DMS79 treated with DMSO at 0.1 percent for 48 hours (cell line): Measurements from ENCODE around the gene PRSS22.

ENCODE experiments used
- DNase-seq: peaks from one replicate; lab custom pipeline; 2025; lab: John Stamatoyannopoulos, UW

The PRSS22 gene

DNA sequence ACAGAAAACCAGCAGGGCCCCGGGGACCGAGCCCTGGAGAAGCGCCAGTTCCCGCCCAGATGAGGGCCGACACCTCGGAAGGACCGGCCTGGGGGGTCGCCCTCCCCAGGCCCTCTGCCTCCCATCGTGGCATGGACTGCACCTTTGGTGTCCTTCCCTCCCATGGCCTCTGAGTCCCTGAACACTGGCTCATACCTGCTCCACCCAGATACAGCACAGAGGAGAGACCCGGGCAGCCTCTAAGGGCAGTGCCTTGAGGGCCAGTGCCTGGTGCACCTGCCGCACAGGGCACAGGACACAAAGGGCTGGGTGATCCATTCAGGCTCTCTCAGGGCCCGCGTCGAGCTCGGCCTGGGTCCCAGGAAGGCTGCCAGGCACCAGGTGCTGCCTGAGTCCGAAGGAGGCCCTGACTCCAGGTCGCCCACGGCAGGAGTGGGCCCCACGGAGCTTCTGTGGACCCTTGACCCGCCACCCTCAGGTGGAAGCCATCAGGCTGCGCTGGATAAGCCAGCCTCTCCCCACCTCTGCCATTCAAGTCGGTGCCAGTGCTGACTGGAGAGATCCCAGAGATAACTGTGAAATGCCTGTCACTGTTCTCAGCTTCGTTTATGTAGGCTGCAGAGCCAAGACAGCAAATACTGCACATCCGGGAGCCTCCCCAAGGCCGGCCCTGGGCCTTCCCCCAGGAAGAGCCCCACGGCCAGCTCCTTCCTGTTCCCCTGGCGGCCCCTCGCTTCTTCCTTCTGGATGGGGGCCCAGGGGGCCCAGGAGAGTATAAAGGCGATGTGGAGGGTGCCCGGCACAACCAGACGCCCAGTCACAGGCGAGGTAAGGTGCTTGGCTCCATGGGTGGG, 28.2 kb downstream of the PRSS22 start, which contains the start of gene ZG16B:
TSS of gene ZG16B (plus strand) at position 803 of the 854 bp plus-strand sequence. CDS start 139 bp downstream, outside the sequence.
- DNase-seq: no peak

DNA sequence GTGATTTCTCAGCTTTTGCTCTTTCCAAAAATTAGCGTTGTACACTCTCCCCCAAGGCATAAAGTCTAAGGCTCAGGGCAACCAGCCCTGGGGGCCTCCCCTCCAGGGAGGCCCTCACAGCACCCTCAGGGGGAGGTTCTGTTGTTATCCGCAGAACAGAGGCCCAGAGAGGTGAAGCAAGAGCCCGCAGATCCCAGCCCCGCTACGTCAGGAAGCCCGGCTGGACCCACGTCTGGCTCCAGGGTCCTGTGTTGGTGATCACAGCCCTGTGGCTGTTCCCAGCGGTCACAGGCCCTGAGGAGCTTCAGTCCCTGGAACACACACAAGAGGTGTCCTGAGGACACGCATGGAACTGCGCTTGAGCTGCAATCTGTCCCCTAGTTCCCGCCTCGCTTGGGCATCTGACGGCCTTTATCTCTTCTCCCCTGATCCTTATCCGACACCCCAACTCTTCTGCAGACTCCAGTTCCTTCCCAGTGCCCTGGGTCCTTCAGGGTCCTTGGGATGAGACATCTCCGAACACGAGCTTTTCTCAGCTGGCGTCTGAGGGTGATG, 29.0 kb downstream of the PRSS22 start:
- no peak for DNase-seq

DNA sequence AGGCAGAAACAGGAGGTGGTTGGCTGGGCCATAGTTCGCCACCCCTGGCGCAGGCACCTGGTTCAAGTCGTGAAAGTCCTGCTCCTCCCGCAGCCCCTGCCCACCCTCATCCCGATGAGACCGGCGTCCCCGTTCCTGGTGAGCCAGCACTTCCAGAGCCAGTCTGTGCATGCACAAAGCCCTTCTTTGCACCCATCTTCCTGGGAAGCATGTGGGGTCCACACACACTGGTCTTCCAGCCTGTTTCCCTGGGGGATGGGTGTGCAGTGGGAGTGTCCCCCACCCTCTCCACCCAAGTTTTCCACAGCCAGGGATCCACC, 29.5 kb downstream of the PRSS22 start:
- DNase-seq: no peak

DNA sequence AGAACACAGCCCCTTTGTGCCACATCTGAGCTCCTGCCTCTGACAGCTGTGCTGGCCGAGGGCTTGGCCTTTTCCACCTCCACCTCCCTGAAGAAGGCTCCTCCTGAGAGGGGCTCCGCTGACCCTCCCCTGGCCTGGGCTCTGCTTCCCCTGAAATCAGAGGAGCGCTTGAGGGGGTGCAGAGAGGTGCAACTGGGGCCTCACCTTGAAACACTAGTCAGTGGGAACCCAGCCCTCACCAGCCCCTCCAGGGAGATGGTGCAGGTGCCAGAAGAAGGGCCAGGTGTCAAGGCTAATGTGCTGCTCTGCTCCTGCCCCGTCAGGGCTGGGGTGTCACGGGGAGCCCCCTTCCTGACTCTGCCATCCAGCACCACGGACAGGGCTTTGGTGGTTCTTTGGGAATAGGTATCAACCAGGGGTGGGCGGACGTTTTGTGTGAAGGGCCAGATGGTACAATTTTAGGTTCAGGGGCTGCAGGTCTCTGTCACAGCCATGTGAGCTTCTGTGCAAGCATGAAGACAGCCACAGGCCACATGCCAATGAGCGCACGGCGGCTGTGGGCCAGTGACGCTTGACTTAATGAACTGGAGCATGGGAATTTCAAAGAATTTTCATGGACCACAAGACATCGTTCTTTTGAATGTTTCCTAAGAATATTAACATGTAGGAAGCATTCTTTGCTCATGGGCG, 30.0 kb downstream of the PRSS22 start:
- DNase-seq: no peak

DNA sequence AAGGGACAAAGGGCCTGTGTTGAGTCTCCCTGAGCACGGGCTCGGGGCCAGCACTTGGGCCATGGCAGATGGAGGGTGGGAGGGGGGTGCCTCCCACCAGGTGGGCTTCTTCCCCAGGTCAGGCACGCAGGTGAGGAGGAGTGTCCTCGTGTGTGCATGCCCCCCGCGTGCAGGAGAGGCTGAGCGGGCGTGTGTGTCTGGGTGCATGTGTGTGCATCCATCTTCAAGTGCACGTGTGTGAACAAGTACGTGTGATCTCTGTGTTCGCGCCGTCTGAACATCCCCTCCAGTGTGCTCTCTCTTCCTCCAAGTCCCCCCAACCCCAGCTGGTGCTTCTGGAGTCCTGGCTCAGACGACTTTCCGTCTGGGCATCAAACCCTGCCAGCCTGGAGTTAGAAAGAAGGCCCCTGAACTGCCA, 30.6 kb downstream of the PRSS22 start:
- no peak for DNase-seq

DNA sequence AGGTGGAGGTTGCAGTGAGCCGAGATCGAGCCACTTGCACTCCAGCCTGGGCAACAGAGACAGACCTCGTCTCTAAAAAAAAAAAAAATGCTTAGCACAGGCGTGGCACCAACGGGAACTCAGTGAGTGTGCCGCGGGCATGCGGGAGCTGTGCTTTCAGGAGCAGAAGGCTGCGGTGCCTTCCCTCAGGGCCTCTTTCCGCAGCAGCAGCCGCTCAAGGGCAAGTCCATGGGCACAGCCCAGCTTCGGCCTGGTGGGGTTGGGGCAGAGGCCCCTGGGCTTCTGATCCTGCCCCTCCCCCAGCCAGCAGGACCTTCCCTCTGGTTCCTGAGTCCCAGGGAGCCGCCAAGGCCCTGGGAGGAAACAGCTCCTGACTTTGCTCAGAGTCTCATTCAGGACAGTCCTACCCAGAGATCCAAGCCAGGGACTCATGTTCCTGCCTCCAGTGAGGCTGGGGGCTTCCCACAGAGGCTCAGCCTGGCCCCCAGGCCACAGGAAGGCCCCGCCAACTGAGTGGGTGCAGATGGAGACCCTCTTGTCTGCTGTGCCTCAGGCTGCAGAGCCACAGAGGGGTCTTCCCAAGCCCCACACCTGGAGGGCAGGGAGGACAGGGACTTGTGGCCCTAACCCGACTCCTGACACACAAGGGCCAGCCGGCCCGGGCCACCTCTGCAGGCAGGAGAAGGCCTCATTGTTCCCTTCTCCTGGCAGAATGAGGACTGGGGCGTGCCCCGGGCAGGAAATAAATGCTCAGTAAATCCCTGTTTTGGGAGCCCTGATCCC, 31.2 kb downstream of the PRSS22 start:
- DNase-seq: no peak

DNA sequence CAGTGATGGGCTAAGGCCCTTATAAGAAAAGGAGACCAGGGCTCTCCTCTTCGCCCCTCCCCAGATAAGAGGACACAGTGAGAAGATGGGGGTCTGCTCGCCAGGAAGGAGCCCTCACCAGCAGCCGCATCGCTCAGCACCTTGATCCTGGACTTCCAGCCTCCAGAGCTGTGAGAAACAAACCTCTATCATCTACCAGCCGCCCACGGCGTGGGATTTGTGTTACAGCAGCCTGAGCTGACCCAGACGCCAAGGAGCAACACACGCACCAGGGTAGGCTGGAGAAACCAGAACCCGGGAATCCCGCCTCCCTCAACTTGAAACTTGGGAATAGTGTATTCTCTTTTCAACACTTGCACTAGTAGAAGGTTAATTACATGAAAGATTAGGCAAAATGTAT, 32.1 kb downstream of the PRSS22 start:
- DNase-seq: no peak

DNA sequence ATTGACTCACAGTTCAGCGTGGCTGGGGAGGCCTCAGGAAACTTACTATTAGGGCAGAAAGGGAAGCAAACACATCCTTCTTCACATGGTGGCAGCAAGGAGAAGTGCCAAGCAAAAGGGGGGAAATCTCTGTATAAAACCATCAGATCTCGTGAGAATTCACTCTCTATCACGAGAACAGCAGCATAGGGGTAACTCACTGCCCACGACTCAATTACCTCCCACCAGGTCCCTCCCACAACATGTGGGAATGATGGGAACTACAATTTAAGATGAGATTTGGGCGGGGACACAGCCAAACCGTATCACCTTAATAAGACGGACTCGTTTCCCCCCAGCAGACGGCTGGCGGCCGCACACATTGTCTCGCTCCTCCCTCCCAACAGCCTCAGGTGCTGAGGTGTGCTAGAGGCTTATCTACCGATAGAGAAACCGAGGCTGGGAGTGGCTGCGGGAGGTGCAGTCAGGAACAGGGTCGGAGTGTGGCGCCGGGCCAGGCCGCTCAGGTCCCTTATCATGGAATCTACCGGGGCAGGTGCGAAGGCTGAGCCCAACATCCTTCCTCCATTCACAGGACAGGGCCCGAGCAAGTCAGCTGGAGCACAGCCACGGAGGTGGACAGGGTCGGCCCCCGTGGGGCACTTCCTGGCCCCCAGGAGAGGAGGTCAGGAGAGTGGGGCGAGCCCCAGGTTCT, 32.8 kb downstream of the PRSS22 start:
- DNase-seq: no peak

DNA sequence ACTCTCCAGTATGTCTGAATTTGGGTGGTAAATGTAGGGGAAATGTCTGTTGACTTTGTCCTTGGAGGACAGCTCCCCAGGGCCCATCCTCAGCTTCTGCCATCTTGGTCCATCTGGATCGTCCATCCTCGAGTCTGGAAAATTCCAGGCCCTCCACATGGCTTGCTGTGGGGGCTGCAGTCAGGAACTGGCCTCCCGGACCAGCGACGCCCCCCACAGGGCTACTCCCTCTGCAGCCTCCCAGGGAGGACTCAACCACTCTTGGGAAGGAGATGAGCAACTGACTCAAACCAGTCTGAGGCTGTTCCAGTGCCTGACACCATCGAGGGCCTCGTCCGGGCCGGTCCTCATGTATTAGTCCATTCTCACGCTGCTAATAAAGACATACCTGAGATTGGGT, 33.3 kb downstream of the PRSS22 start:
- no peak for DNase-seq

DNA sequence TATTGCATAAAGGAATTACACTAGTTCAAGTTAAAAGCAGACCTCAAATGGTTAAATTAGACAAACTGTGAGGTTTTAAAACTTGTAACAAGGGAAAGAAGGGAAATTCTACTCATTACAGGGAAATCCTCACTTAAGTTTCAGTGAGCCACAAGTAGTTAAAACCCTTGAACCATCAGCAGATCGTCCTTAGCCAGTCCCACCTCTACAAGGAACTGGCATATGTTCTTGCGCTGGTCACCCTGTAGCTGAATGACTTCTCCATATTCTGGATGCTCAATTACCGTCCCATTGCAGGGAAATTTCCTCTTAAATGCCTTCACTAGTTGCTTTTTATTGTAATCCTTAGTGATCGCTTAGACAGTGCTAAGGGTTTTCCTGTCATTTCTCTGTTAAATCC, 35.5 kb downstream of the PRSS22 start:
- no peak for DNase-seq

DNA sequence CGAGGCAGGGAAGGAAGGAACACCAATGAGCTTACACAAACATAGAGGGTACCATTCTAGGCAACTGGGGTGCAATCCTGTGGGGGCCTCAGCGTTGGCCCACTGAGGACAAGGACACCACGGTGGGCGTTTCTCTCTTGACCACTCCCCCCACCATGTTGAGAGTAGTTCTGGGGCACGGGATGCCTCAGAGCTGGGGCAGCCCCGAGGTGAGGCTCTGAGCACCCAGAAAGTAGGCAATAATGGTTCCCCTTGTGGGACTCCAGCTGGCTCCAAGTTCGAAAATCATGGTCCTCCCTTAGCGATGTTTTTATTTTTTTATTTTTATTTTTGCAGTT, 35.8 kb downstream of the PRSS22 start:
- no peak for DNase-seq

DNA sequence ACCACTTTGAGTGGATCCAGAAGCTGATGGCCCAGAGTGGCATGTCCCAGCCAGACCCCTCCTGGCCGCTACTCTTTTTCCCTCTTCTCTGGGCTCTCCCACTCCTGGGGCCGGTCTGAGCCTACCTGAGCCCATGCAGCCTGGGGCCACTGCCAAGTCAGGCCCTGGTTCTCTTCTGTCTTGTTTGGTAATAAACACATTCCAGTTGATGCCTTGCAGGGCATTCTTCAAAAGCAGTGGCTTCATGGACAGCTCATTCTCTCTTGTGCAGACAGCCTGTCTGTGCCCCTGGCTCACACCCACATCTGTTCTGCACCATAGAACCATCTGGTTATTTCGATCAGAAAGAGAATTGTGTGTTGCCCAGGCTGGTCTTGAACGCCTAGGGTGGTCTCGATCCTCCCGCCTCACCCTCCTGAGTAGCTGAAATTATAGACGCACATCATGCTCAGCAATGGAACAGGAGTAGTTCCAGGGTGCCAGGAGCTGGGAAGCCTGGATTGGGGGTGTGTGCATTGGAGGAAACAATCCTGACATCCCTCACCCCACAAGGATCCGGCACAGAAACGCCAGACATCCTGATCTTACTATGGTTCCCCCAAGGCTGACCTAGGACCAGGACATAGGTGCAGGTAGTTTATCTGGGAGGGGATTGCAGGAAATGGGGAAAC, 36.3 kb downstream of the PRSS22 start:
- no peak for DNase-seq

DNA sequence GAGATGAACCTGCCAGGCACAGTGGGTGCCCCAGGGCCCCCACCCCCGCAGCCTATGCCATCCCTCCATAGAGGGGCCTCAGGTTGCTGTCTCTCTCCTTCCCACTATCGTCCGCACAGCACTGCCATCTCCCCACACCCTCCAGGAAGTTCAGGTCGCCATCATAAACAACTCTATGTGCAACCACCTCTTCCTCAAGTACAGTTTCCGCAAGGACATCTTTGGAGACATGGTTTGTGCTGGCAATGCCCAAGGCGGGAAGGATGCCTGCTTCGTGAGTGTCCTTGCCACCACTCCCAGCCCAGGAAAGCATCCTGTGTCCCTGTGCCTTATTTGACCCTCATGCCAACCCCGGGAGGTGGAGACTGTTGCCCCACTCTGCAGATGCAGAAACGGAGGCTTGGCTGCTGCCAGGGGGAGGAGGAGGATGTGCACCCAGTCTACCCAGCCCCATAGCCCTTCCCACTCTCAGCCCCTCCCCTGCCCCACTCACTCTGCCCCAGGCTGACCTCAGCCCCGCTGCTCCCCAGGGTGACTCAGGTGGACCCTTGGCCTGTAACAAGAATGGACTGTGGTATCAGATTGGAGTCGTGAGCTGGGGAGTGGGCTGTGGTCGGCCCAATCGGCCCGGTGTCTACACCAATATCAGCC, 37.0 kb downstream of the PRSS22 start:
- DNase-seq: no peak

DNA sequence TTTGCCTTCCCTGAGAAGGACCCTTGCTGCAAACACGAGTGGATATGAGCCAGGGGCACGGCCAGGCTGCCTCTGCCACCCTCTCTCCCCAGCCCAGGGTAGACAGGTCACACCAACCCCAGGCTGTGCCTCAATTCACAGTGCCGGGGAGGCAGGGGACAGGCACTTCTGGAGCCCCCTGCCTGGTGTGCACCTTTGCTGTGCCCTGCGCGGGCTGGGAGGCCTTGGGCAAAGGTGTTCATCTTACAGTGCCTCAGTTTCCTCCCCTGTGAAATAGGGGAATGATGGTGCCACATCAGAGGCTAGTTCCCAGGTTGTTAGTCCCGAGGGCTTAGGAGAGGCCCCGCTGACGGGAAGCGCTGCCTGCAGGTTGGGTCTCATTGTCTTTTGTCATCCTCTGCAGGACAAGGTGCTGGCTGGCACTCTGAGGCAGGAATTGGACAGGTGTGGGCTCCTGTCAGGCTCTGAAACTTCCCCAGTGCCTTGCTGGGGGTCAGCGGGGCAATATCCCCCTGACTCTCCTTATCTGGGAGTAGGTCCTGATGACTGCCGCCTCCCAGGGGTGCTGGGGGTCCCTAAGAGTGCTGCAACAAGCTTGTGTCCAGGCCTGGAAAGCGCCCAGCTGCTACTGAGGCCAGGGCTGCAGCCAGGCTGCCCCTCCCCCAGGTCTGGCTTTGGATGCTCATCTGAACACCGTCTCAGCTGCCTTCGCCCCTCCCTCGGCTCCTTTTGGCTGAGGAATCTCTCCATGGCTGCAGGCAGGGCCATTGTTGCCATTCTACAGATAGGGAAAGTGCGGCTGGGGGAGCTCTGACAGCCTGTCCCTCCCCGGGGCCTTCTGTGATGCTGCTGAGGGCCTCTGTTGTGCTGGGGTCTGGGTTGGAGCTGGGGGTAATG, 37.8 kb downstream of the PRSS22 start:
- no peak for DNase-seq

DNA sequence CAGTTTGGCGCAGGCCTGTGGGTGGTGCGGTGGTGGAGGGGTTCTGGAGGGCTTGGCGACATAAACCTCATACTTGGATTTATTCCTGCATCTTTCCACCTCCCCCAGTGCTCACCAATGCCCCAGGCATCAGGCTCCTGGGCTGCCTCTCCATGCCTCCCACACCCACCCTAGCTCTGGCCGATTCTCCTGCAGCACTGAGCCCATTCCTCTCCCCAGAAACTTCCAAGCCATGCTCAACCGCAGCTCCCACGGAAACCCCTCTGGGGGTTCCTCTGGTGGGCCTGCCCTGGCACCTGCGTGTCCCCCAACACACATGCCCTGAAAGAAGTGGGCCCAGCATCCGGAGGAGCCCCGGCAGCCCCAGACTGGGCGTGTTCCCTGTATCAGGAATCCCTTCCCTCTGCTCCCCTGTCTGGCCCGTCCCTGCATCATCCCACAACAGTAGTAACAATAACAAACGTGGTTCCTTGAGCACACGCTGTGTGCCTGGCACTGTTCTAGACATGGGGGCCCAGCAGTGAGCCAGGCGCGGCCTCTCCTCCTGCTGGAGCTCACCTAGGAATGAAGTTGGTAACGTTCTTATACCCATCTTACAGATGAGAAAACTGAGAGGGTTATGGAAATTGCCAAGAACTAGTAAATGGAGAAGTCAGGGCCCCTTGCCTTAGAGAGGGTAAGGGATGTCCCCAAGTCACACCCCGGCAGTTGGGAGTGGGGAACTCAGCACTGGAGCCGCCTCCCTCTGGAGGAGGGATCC, 38.6 kb downstream of the PRSS22 start:
- no peak for DNase-seq

DNA sequence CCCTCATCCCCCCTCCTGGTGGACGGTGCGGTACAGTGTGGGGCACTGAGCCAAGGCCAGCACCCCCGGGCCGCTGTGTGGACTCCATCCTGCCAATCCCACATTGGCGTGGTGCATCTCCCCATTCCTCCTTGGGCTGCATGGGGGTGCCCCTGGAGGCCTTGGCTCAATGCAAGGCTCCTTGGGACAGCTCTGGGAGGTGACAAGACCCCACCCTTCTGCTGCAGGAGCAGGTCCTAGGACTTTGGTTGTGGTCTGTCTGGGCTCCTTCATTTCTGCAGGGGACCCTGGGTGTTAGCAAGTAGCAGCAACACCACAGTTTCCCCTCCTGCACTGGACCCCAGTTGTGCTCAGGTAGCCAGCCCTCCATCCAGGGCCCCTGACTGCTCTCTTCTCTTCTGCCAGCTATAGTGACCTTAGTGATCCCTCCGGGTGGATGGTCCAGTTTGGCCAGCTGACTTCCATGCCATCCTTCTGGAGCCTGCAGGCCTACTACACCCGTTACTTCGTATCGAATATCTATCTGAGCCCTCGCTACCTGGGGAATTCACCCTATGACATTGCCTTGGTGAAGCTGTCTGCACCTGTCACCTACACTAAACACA, 39.6 kb downstream of the PRSS22 start:
- no peak for DNase-seq

DNA sequence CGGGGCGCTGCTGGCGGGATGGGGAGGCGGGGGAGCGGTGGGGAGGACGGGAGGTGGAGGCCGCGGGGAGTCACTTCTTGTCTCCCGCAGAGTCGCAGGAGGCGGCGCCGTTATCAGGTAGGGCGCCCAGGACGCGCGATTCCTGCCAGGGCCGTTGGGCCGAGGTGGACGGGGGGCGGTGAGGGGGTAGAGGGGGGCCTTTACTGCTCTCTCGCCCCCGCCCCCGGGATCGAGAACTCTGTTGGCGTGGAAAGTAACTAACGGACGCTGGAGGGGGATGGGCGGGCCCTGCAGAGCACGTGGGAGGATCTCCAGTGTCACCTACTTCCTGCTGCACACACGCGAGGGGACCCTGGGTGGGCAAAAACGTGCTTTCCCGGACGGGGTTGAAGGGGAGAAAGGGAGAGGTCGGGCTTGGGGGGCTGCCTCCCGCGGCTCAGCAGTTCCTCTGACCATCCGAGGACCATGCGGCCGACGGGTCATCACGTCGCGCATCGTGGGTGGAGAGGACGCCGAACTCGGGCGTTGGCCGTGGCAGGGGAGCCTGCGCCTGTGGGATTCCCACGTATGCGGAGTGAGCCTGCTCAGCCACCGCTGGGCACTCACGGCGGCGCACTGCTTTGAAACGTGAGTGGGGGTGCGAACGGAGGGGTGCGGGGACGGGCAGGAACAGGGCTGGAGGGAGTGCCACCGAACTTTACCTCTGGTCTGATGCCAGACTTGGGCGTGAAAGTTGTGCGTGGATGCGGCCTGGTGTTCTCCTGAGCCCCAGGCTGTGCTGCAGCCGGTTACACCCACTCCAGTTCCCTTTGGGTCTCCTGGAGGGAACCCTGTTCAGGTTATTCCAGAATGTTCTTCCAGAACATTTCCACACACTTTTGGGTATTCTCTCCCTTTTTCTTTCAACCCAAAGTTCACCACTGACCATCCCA, 40.4 kb downstream of the PRSS22 start:
- DNase-seq: no peak
